ENCODE results near the gene THSD4.

DNA sequence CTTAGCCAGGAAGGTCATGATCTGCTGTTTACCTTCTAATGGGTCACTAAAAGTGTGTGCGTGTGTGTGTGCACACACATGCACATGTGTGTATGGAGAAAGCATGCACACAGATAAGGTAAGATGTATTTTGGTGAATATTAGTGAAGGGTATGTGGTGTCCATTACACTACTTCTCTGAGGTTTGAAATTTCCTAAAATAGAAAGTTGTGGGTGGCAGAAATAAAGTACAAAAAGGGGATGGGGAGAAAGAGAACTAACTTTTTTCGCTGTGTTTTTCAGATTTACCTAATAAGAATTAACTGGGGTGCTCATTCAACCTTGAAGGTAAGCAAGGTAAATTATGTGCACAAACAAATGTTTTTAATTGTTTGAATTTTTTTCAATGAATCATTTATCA, 670.7 kb downstream of the THSD4 start:
- TF ChIP-seq, protein P1, sequence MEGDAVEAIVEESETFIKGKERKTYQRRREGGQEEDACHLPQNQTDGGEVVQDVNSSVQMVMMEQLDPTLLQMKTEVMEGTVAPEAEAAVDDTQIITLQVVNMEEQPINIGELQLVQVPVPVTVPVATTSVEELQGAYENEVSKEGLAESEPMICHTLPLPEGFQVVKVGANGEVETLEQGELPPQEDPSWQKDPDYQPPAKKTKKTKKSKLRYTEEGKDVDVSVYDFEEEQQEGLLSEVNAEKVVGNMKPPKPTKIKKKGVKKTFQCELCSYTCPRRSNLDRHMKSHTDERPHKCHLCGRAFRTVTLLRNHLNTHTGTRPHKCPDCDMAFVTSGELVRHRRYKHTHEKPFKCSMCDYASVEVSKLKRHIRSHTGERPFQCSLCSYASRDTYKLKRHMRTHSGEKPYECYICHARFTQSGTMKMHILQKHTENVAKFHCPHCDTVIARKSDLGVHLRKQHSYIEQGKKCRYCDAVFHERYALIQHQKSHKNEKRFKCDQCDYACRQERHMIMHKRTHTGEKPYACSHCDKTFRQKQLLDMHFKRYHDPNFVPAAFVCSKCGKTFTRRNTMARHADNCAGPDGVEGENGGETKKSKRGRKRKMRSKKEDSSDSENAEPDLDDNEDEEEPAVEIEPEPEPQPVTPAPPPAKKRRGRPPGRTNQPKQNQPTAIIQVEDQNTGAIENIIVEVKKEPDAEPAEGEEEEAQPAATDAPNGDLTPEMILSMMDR (IDR thresholded peaks at IDR 0.05; ENCODE audit: low read depth, low read length), result no peak
- TF ChIP-seq EZH2phosphoT487 (IDR thresholded peaks at IDR 0.05; ENCODE audit: low read depth), result no peak

Measured in OCI-LY3 (cell line).